HG02840 (cell line): ENCODE data around the gene NEMP2.
"Not testable (repeated sequence)": the region's sequence is repeated elsewhere in the genome, so short reads cannot be mapped to it uniquely, and the experiment has no call there.

Experiments used
- ATAC-seq: cut with Tn5 transposase; IDR thresholded peaks from one replicate; pipeline ENCODE4 v1.9.1; 2021; ENCODE audit warnings: mild to moderate bottlenecking, moderate library complexity, moderate number of reproducible peaks; ENCODE audit not compliant: unreplicated experiment, low FRiP score

Gene NEMP2

GRCh38 chr2:190527918-190528317, 6.6 kb downstream of the NEMP2 start:
- ATAC-seq: no peak

GRCh38 chr2:190527214-190527613, 7.3 kb downstream of the NEMP2 start:
- ATAC-seq: no peak

- ATAC-seq: no peak
Observed at GRCh38 chr2:190526105-190526750, 8.3 kb downstream of the NEMP2 start.

- ATAC-seq: no peak
Observed at GRCh38 chr2:190524928-190525327, 9.6 kb downstream of the NEMP2 start.

GRCh38 chr2:190519975-190520767, 14.4 kb downstream of the NEMP2 start:
- ATAC-seq: no peak

GRCh38 chr2:190517468-190517867, 17.1 kb downstream of the NEMP2 start:
- no peak for ATAC-seq

- no peak for ATAC-seq
Observed at GRCh38 chr2:190515687-190516086, 18.8 kb downstream of the NEMP2 start.

GRCh38 chr2:190514676-190515075, 19.8 kb downstream of the NEMP2 start:
- ATAC-seq: no peak

GRCh38 chr2:190513877-190514276, 20.6 kb downstream of the NEMP2 start:
- ATAC-seq: no peak

- ATAC-seq: no peak
Observed at GRCh38 chr2:190512539-190513095, 21.9 kb downstream of the NEMP2 start.

- ATAC-seq: no peak
Observed at GRCh38 chr2:190511104-190511503, 23.4 kb downstream of the NEMP2 start.

GRCh38 chr2:190509895-190510294, 24.6 kb downstream of the NEMP2 start:
- ATAC-seq: not testable (repeated sequence)

GRCh38 chr2:190507135-190507534, 27.4 kb downstream of the NEMP2 start:
- no peak for ATAC-seq

- no peak for ATAC-seq
Observed at GRCh38 chr2:190506666-190507065, 27.9 kb downstream of the NEMP2 start.

- ATAC-seq: no peak
Observed at GRCh38 chr2:190505696-190506095, 28.8 kb downstream of the NEMP2 start.

- no peak for ATAC-seq
Observed at GRCh38 chr2:190504912-190505311, 29.6 kb downstream of the NEMP2 start.

GRCh38 chr2:190503088-190503487, 31.4 kb downstream of the NEMP2 start:
- no peak for ATAC-seq

- ATAC-seq: no peak
Observed at GRCh38 chr2:190501702-190502407, 32.7 kb downstream of the NEMP2 start.

GRCh38 chr2:190501231-190501630, 33.3 kb downstream of the NEMP2 start:
- ATAC-seq: no peak

- no peak for ATAC-seq
Observed at GRCh38 chr2:190500054-190500502, 34.4 kb downstream of the NEMP2 start.

- ATAC-seq: no peak
Observed at GRCh38 chr2:190499273-190499672, 35.2 kb downstream of the NEMP2 start.
